Stimulated activated CD8-positive, alpha-beta memory T cell treated with anti-CD3 and anti-CD28 coated beads, Interleukin-4, amount 100 ng/mL, for 4 hours (primary cell): ENCODE measurements around the gene MAPRE2.

Experiments used
- DNase-seq, 2 donors: peaks; one replicate each; pipeline ENCODE4 v3.0.0-alpha.2; 2020; ENCODE audit warnings: low read depth in 2 of 2, low spot score in 1 of 2

Gene MAPRE2

DNA sequence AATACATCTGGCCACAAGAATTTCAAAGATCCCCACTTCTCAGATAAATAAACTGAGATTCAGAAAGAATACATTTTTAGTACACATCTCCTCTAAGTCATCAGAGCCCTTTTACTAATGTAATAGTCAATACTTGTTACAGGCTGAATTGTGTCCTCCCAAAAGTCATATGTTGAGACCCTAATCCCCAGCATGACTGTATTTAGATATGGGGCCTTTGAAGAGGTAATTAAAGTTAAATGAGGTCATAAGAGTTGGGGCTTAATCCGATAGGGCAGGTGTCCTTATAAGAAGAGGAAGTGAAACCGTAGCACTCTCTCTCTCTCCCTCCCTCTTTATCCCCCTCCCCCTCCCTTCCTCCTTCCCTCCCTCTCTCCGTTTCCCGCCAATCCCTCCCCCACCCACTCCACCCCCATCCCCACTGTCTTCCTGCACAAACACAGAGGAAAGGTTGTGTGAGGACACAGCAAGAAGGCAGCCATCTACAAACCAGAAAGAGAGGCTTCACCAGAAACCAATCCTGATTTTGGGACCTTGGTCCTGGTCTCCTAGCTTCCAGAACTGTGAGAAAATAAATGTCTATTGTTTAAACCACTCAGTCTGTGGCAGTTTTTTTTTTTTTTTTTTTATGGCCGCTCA, 133.0 kb downstream of the MAPRE2 start:
- no peak for DNase-seq

GRCh38 chr18:35174745-35175144, 133.5 kb downstream of the MAPRE2 start:
- DNase-seq: no peak

DNA sequence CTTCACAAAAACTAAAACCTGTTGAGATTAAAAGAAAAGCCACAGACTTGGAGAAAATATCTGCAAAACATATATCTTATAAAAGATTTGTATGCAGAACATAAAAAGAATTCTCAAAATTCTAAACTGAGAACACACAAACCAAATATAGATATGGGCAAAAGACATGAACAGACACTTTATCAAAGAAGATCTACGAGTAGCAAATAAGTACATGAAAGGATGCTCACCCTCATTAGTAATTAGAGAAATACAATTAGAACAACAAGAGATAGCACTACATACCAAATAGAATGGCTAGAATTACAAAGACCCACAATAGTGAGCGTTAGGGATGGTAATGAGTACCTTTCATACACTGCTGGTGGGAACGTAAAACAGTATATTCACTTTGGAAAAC, 135.7 kb downstream of the MAPRE2 start:
- DNase-seq: no peak

- DNase-seq: no peak
Measured at GRCh38 chr18:35178260-35178659, 137.0 kb downstream of the MAPRE2 start.

DNA sequence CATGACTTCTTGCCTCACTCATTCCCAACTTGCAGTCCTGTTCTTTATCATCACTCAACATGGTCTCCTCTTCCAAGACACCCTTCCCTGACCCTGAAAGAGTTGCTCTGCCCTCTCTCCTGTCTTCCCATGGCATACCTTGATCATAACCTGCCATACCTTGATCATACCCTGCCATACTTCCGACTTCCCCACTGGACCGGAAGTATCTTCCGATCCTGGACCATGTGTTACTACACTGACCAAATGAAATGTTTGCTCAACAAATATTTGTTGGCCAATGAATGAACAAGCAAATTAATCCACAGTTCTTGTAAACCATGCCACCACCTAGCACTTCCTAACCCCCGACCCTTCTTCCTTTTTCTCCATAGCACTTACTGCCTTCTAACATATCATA, 138.7 kb downstream of the MAPRE2 start:
- DNase-seq: no peak

DNA sequence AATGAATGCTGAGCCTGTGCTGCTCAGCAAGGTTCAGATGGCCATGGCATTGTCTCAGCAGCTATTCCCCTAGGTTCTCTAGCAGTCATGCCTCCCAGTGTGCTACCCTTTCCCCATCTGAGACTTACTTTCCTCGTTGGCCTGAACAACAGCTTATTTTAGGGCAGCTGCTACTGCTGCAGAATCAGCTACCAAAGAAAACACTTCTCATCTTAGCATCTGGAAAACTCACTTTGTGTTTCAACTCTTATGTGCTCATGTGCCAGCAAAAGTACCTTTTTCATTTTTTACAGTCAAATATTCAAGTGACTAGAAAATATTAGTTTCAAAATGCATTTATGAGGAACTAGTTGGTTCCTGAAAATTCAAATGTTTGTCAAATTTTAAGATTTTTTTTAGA, 139.2 kb downstream of the MAPRE2 start:
- no peak for DNase-seq

GRCh38 chr18:35182151-35182550, 140.9 kb downstream of the MAPRE2 start:
- no peak for DNase-seq

- DNase-seq: no peak
Measured at GRCh38 chr18:35183886-35184285, 142.7 kb downstream of the MAPRE2 start.

GRCh38 chr18:35185771-35186170, 144.6 kb downstream of the MAPRE2 start:
- DNase-seq: no peak

GRCh38 chr18:35186291-35187034, 145.2 kb downstream of the MAPRE2 start:
- DNase-seq: no peak

- DNase-seq: no peak
Measured at GRCh38 chr18:35189510-35189909, 148.3 kb downstream of the MAPRE2 start.

DNA sequence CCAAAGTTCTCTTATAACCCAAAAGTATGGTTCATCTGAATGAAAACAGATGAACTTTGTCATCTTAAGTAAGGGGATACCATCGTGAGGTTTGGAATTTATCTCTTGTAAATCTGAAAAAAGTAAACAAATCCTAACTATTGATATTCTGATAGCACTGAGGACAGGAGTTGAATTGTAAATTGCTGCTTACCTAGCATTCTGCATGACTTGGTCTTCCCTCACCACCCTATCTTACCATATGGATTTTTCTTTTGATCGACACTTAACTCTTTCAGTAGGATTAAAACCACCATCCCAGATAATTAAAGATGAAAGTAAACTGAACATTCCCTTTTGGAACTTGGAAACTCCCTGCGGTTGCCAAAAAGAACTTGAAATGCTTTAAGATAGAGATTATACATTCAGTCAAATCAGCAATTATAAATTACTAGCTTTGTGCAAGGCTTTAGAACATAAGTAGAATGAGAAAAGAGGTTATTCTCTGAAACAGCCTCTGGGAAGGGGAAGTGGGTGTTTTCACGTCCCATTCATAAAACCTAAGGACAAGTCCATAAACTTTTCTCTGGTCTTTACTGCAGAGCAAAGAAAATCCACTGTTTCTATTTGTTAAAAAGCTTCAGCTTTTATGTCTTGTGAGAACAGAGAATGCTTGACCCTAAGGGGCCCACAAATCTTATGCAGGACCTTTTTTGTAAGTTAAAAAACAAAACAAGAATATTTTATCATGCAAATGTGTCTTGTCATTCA, 149.9 kb downstream of the MAPRE2 start:
- DNase-seq: no peak

- DNase-seq: no peak
Measured at GRCh38 chr18:35191698-35192025, 150.4 kb downstream of the MAPRE2 start.

- DNase-seq: no peak
Measured at GRCh38 chr18:35192415-35192814, 151.2 kb downstream of the MAPRE2 start.
